IMR-90 (cell line): ENCODE measurements around the gene RANBP10. TPM values are rescaled to one million over a fixed set of nuclear protein-coding genes. Genes with fewer than 3 reads are reported as not detected.

Experiments used
- ATAC-seq: fragments of 200-7000 bp; cut with Tn5 transposase; 2 replicates; pipeline ENCODE4 v1.9.1; 2020; ENCODE audit warnings: low read depth, mild to moderate bottlenecking, moderate library complexity
- BruUV-seq: library from RNA; stranded (reverse); fragments of 400-500 nt; replicated peaks from 2 replicates; lab custom pipeline; 2021; lab: Mats Ljungman, UMichigan
- CTCF ChIA-PET: fragments of 300-600 bp; formaldehyde crosslinking; extraction: SDS; loops from one replicate; lab custom pipeline; 2021; ENCODE audit warnings: antibody characterized with exemption; lab: Yijun Ruan, JAX
- POLR2A ChIA-PET: fragments of 300-600 bp; sonication (Branson Sonifier 250); formaldehyde crosslinking; loops from one replicate; lab custom pipeline; 2022; ENCODE audit warnings: antibody characterized with exemption; ENCODE audit not compliant: unreplicated experiment; lab: Charles Lee
- DNase-seq: peaks from one replicate; pipeline ENCODE4 v3.0.0; 2013
- H2AFZ ChIP-seq: replicated peaks from 2 replicates; pipeline ENCODE3; 2013; ENCODE audit warnings: low read length, mild to moderate bottlenecking; ENCODE audit not compliant: poor library complexity
- H2AK5ac ChIP-seq: 2 replicates; pipeline ENCODE4 v1.6.1; 2013; ENCODE audit warnings: low read depth, low read length, inconsistent platforms
- H2AK9ac ChIP-seq: replicated peaks from 2 replicates; pipeline ENCODE3; 2013; ENCODE audit warnings: mild to moderate bottlenecking, low read depth, low read length, moderate library complexity; ENCODE audit not compliant: poor library complexity
- H2BK120ac ChIP-seq: 2 replicates; pipeline ENCODE4 v1.6.1; 2013; ENCODE audit warnings: low read depth, low read length, inconsistent platforms
- H2BK15ac ChIP-seq: 3 replicates; pipeline ENCODE4 v1.6.1; 2013; ENCODE audit warnings: low read depth, low read length, inconsistent platforms
- H2BK20ac ChIP-seq: 2 replicates; pipeline ENCODE4 v1.6.1; 2013; ENCODE audit warnings: low read depth, mild to moderate bottlenecking, inconsistent platforms, low read length, moderate library complexity
- H2BK5ac ChIP-seq: 2 replicates; pipeline ENCODE4 v1.6.1; 2013; ENCODE audit warnings: mild to moderate bottlenecking, low read depth, low read length, inconsistent platforms; ENCODE audit not compliant: poor library complexity, severe bottlenecking
- H3K14ac ChIP-seq: replicated peaks from 2 replicates; pipeline ENCODE4 v1.6.1; 2013; ENCODE audit warnings: low read depth, low read length, inconsistent platforms
- H3K18ac ChIP-seq: 2 replicates; pipeline ENCODE4 v1.6.1; 2013; ENCODE audit warnings: low read depth, low read length, control low read depth
- H3K23ac ChIP-seq: 2 replicates; pipeline ENCODE4 v1.6.1; 2013; ENCODE audit warnings: low read depth, low read length, inconsistent platforms
- H3K27ac ChIP-seq: 2 replicates; pipeline ENCODE4 v1.5.1; 2013; ENCODE audit warnings: mild to moderate bottlenecking, control low read depth, low read length; ENCODE audit not compliant: insufficient read depth
- H3K27me3 ChIP-seq: 2 replicates; pipeline ENCODE4 v1.6.1; 2013; ENCODE audit warnings: low read length; ENCODE audit not compliant: control insufficient read depth, insufficient read depth
- H3K36me3 ChIP-seq: 2 replicates; pipeline ENCODE4 v1.6.1; 2013; ENCODE audit warnings: low read length, mixed read lengths; ENCODE audit not compliant: control insufficient read depth, insufficient read depth
- H3K4ac ChIP-seq: 2 replicates; pipeline ENCODE4 v1.6.1; 2013; ENCODE audit warnings: low read depth, low read length, inconsistent platforms
- H3K4me1 ChIP-seq: 2 replicates; pipeline ENCODE4 v1.6.1; 2013; ENCODE audit warnings: low read length, mixed read lengths; ENCODE audit not compliant: control insufficient read depth, insufficient read depth
- H3K4me2 ChIP-seq: 2 replicates; pipeline ENCODE4 v1.6.1; 2013; ENCODE audit warnings: low read depth, mild to moderate bottlenecking, control low read depth, low read length, moderate library complexity
- H3K4me3 ChIP-seq: 2 replicates; pipeline ENCODE4 v1.5.1; 2013; ENCODE audit warnings: low read depth, mild to moderate bottlenecking, control low read depth, low read length, moderate library complexity; ENCODE audit not compliant: insufficient read depth
- H3K56ac ChIP-seq: 2 replicates; pipeline ENCODE4 v1.6.1; 2013; ENCODE audit warnings: low read length, inconsistent platforms; ENCODE audit not compliant: insufficient read depth; ENCODE audit errors: extremely low read depth
- H3K79me1 ChIP-seq, 2 experiments: 2 replicates each; pipeline ENCODE4 v1.6.1; 2013; ENCODE audit warnings: low read length in 2 of 2, inconsistent platforms in 1 of 2, low read depth in 1 of 2
- H3K9ac ChIP-seq: 2 replicates; pipeline ENCODE4 v1.6.1; 2013; ENCODE audit warnings: low read depth, low read length, control low read depth
- H3K9me1 ChIP-seq: 2 replicates; pipeline ENCODE4 v1.6.1; 2013; ENCODE audit warnings: low read length, inconsistent platforms; ENCODE audit not compliant: insufficient read depth
- H3K9me3 ChIP-seq: 2 replicates; pipeline ENCODE4 v1.6.1; 2013; ENCODE audit warnings: low read length; ENCODE audit not compliant: control insufficient read depth, insufficient read depth
- H4K20me1 ChIP-seq: 2 replicates; pipeline ENCODE4 v1.6.1; 2013; ENCODE audit warnings: low read length, inconsistent platforms; ENCODE audit not compliant: insufficient read depth
- H4K5ac ChIP-seq: 2 replicates; pipeline ENCODE4 v1.6.1; 2013; ENCODE audit warnings: mild to moderate bottlenecking, low read depth, low read length, control low read depth
- H4K8ac ChIP-seq, 2 experiments: 2 replicates each; pipeline ENCODE4 v1.6.1; 2013; ENCODE audit warnings: low read depth in 2 of 2, low read length in 2 of 2, control low read depth in 1 of 2, inconsistent platforms in 1 of 2
- H4K91ac ChIP-seq: 2 replicates; pipeline ENCODE4 v1.6.1; 2013; ENCODE audit warnings: low read depth, low read length, inconsistent platforms; ENCODE audit not compliant: insufficient read depth
- FOS ChIP-seq: fragments of 150-350 bp; IDR thresholded peaks from 2 replicates; pipeline ENCODE4 v1.6.1; 2016; ENCODE audit warnings: low read depth, low read length
- MAFK ChIP-seq: IDR thresholded peaks from 2 replicates; pipeline ENCODE4 v1.6.1; 2012; ENCODE audit warnings: low read depth, low read length, improper control_type of control experiment
- MXI1 ChIP-seq: IDR thresholded peaks from 2 replicates; pipeline ENCODE4 v1.6.1; 2012; ENCODE audit warnings: low read depth, mild to moderate bottlenecking, low read length, moderate library complexity, borderline replicate concordance
- NFE2L2 ChIP-seq: fragments of 150-350 bp; IDR thresholded peaks from 2 replicates; pipeline ENCODE4 v1.6.1; 2016; ENCODE audit warnings: low read depth, mild to moderate bottlenecking, low read length
- POLR2A ChIP-seq: IDR thresholded peaks from 2 replicates; pipeline ENCODE4 v1.6.1; 2012; ENCODE audit warnings: mild to moderate bottlenecking, low read depth, low read length
- RAD21 ChIP-seq: IDR thresholded peaks from 2 replicates; pipeline ENCODE4 v1.6.1; 2012; ENCODE audit warnings: low read length, improper control_type of control experiment
- RCOR1 ChIP-seq: IDR thresholded peaks from 2 replicates; pipeline ENCODE4 v1.6.1; 2012; ENCODE audit warnings: mild to moderate bottlenecking, low read length, improper control_type of control experiment; ENCODE audit not compliant: insufficient replicate concordance
- RFX5 ChIP-seq: IDR thresholded peaks from 2 replicates; pipeline ENCODE4 v1.8.0; 2012; ENCODE audit warnings: low read depth, mild to moderate bottlenecking, low read length, moderate library complexity
- USF2 ChIP-seq: fragments of 150-350 bp; IDR thresholded peaks from 2 replicates; pipeline ENCODE4 v1.6.1; 2017; ENCODE audit warnings: mild to moderate bottlenecking, antibody characterized with exemption, low read length, low read depth
- WGBS, 2 experiments: methylation state at CpG; one replicate each; pipeline versions ENCODE4 v1.1.5 to v1.1.7; 2013; ENCODE audit warnings: missing lambda C conversion rate in 2 of 2; ENCODE audit not compliant: insufficient read length in 1 of 2; ENCODE audit errors: extremely low coverage in 2 of 2; 5-methylcytosine and 5-hydroxymethylcytosine counted together
- dilution Hi-C: fragments of 300-500 bp; cut with HindIII; formaldehyde crosslinking; loops from one replicate; pipeline ENCODE4 v1.14.3; 2018; ENCODE audit warnings: low sequenced_read_pairs; ENCODE audit not compliant: unreplicated experiment
- in situ Hi-C: fragments of 300-500 bp; cut with MboI; formaldehyde crosslinking; loops from 3 replicates; pipeline ENCODE4 v1.14.3; 2019; ENCODE audit warnings: low sequenced_read_pairs, inconsistent platforms, mixed read lengths
- intact Hi-C: fragments of 100-400 bp; cut with micrococcal nuclease; formaldehyde crosslinking; loops from 2 replicates; pipeline ENCODE4 v1.10.0; 2022
- polyA plus RNA-seq, 3 experiments: library from polyadenylated mRNA; depleted of rRNA; stranded (reverse); fragments of >200 nt; gene quantifications; 2 replicates each; pipeline ENCODE4 v1.2.3, GENCODE V29; 2012; ENCODE audit warnings: low replicate concordance in 1 of 3
- total RNA-seq: library from RNA; depleted of rRNA; stranded (reverse); fragments of >200 nt; gene quantifications from 2 replicates; pipeline ENCODE4 v1.2.3, GENCODE V29; 2012

The RANBP10 gene
- total and polyA plus RNA-seq, 2 of the 4 experiments (the other 2 are of a cell fraction) = 2.7 to 12.1 TPM

DNA sequence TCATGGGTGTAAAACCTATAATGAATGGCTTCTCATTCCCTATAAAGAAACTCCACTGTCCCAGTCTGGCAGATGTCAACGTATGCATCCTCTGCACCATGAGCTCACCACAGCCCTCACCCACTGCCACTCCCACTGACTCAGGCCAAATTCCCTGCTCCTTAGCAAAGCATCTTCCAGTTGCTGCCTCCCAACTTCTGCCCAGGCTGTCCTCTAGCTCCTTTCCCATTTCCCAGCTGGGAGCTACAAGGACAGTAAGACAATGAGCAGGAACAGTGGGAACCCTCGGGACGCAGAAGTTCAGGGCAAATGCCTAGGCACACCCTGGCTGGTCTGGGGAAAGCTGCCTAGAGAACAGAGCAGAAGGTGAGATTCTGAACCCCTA is 26.7 kb upstream of the RANBP10 start:
- DNase-seq = peak; percentile 80
- H2AK9ac ChIP-seq = peak overlapping the region; percentile 98
- H2BK20ac ChIP-seq = no peak overlapping the region
- peak overlapping the region; percentile 25; the same call in 1 of the 2 replicates for H4K5ac ChIP-seq
- H3K4me3 ChIP-seq = peak overlapping the region; percentile 75
- H3K9ac ChIP-seq = peak overlapping the region; percentile 69
- no peaks in the 10 kb centered on the region for H3K9me3 ChIP-seq
- CTCF ChIA-PET = interaction anchor here (2.4 kb wide), 1 partner anchor 17 kb away, joined by 11 read pairs; no protein-coding TSS in a partner anchor
- peaks cover 36% of the 10 kb centered on the region for H3K36me3 ChIP-seq
- dilution Hi-C loops (no loop called here), in situ Hi-C loops (no loop called here), intact Hi-C loops (no loop called here)
- peak; percentile 75 for ATAC-seq
- H3K18ac ChIP-seq = no peak overlapping the region
- peak overlapping the region; percentile 87 for H3K4ac ChIP-seq
- 12% methylated on average over 3 of the region's 3 CpGs; no CpG with 5 or more reads in 1 of the 2 experiments for WGBS, 2 experiments
- POLR2A ChIA-PET = interaction anchor here (1.1 kb wide), 1 partner anchor 11 kb away, joined by 3 read pairs; no protein-coding TSS in a partner anchor
- no peak overlapping the region for H2BK120ac ChIP-seq
- H3K27ac ChIP-seq = peak overlapping the region; percentile 77
- peaks cover 6 to 36% of the 10 kb centered on the region in 2 experiments; a peak in 3 of 4 replicates for H3K79me1 ChIP-seq
- TF ChIP-seq MXI1 (0 out of 2 replicates have a peak, but pooled peaks have one; percentile 56), FOS (no peak), RCOR1 (peak; percentile 48), RAD21 (peak; percentile 30; the same call in 1 of the 2 replicates), NFE2L2 (no peak), USF2 (no peak), RFX5 (no peak), POLR2A (peak; percentile 57), MAFK (peak; percentile 44; the same call in 1 of the 2 replicates)
- H4K8ac ChIP-seq = peak overlapping the region in 1 of 2 experiments; percentile 76; a peak in 1 of 4 replicates
- no TSS peak for BruUV-seq
- peak overlapping the region; percentile 97 for H2AFZ ChIP-seq
- peak overlapping the region; percentile 99 for H3K4me2 ChIP-seq
- H3K9me1 ChIP-seq = peaks cover 7% of the 10 kb centered on the region; the same call in 1 of the 2 replicates
- peak overlapping the region; percentile 91 for H2AK5ac ChIP-seq
- H3K56ac ChIP-seq = peak overlapping the region; percentile 44; the same call in 1 of the 2 replicates
- no peaks in the 10 kb centered on the region for H3K27me3 ChIP-seq
- peak overlapping the region; percentile 55 for H2BK5ac ChIP-seq
- H4K91ac ChIP-seq = peak overlapping the region; percentile 50
- peak overlapping the region; percentile 89; the same call in 1 of the 2 replicates for H3K23ac ChIP-seq
- H3K14ac ChIP-seq = peak overlapping the region; percentile 89
- H4K20me1 ChIP-seq = no peaks in the 10 kb centered on the region
- H3K4me1 ChIP-seq = peaks cover 2% of the 10 kb centered on the region
- H2BK15ac ChIP-seq = no peak overlapping the region
